GM21447 (cell line): ENCODE measurements around the gene PDE1A.

ENCODE experiments used
- ATAC-seq: cut with Tn5 transposase; IDR thresholded peaks from one replicate; pipeline ENCODE4 v1.9.1; 2021; ENCODE audit not compliant: unreplicated experiment

The PDE1A gene

DNA sequence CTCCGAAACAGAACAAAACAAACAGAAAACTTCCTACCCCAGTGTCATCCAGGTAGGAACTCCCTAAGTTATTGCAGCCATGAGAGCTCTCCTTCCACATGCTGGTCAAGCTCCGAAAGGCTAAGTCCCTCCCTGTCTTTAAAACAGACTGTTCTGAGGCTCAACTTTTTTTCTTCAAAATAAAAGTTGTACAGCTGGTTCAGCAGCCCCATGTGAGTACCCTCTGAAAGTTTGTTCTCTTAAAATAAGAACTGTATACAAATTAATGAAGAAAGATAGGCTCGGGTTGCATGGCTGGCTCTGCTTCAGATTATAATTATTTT, at the start of gene PDE1A:
PDE1A (minus strand) TSS at position 119 of the 323 bp plus-strand sequence.
- no peak for ATAC-seq

DNA sequence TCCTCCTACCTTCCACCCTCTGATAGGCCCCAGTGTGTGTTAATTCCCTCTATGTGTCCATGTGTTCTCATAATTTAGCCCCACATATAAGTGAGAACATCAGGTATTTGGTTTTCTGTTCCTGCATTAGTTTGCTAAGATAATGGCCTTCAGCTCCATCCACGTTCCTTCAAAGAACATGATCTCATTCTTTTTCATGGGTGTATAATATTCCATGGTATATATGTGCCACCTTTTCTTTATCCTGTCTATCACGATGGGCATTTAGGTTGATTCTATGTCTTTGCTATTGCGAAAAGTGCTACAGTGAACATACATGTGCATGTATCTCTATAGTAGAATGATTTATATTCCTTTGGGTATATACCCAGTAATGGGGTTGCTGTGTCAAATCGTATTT, 46.8 kb upstream of the PDE1A start:
- ATAC-seq = no peak

DNA sequence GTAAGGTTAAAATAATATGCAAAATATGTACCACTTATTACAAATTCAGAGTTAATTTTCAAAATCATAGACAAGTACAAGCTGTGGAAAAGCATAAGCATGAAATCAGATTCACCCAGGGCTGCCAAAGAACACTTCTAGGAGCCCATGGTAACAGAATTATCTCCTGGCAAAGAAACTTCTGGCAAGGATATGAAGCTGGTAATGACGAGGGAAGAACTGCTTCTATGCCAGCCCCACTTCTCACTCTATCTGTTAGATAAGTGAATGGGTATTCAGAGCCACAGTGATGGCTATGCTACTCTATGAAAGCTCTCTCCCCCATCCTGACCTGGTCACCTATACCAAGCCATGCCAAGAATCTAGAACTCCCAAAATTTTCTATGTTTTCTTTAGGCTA, 36.9 kb upstream of the PDE1A start:
- no peak for ATAC-seq

- ATAC-seq = no peak
Measured at GRCh38 chr2:182456784-182457183, 29.9 kb upstream of the PDE1A start.

DNA sequence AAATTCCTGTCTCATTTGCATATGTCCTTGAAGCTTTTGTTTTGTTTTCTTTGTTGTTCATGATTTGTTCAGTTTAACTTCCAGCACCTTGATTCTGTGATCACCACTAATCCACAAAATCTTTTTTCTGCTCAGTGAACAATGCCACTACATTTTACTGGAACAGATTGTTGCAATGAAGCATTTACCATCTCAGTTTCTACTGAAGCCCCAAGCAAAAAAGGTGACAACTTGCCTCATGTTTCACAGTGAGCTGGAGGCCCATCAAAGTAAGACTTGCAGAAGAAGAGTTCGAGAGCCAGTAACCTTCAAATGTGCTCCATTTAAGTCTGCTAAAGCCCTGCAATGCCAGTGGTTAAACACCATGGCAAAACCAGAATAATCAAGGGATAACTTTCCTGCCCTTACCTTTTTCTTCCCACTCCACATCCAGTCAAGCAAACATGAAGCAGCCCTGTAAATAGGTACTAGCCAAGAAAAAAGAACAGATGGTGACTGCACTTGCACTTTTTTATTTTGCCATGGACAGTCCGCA, 25.7 kb upstream of the PDE1A start:
- no peak for ATAC-seq

DNA sequence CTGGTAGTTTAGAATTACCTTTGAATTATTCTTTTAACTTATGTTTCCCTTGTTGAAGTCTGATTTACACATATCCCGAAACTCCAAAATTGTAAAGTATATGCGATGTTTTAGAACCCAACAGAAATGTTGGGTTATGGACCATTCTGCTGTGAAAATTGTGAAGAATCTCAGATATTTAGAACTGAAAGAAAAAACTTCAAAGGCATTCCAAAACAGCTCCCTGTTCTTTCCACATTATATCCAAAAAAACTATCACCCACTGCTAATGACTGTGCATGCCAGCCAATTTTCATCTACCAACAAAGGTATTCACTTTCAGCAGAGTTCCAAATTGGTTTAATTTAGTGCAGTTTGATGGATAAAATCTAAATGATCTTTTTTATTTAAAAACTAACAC, 21.5 kb upstream of the PDE1A start:
- ATAC-seq = no peak

GRCh38 chr2:182447863-182448262, 21.0 kb upstream of the PDE1A start:
- no peak for ATAC-seq

DNA sequence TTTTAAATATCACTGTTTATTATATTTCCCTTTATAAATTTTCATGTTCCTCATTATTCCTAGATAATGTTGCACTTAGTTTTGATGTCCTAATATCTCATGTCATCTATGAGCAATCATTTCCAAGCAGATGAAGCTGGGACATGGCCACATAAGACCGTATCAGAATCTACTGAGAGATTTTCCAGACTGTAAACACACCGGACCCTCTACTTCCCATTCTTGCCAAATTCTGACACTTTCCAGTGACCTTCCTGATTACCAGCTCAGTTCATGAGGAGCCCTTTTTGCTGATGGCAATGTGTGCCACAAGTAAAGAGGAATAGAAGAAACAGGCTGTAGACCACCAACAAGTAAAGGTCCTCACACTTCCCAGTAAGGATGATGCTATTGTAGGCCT, 20.3 kb upstream of the PDE1A start:
- ATAC-seq = no peak

DNA sequence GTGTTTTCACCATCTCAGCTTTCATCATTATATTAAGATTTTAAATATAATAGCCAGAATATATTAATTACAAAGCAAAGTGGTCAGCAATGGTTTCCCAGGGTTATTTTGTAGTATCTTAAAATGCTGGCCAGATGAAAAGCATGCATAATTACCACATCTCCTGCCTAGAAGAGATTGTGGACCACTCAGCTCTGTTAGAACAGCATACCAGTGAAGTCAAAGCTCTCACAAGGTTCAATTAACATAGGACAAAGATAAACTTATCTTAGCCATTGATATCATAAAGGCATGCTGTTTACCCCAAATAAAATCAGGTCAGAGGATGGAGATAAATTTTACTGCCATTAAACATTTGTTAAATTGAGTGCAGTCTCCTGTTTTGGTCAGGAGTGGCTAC, 19.3 kb upstream of the PDE1A start:
- ATAC-seq = no peak

DNA sequence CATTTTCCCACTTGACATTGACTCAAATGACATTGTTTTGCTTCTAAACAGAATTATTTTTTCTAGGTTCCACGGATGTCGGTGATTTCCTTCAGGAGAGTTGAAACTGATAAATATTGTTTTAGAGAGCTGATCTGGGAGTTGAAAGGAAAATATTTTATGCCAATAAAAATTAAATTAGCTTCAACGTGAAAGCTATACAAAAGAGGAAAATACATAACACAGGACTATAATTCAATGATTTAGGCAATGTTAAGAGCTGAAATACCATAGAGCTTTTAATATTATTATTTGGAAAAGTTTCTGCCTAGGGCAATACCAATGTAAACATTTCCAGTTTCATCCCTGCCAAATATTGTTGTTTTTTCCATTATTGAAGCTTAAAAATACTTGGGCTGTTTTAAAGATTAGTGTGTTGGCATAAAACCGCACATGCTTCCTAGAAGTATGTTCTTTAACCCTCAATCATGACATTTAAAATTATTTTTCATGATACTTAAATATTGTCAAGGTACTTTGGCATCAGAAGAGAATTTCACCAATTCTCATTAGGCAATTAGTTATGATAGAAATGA, 18.6 kb upstream of the PDE1A start:
- ATAC-seq = no peak

GRCh38 chr2:182444806-182445205, 18.0 kb upstream of the PDE1A start:
- no peak for ATAC-seq

DNA sequence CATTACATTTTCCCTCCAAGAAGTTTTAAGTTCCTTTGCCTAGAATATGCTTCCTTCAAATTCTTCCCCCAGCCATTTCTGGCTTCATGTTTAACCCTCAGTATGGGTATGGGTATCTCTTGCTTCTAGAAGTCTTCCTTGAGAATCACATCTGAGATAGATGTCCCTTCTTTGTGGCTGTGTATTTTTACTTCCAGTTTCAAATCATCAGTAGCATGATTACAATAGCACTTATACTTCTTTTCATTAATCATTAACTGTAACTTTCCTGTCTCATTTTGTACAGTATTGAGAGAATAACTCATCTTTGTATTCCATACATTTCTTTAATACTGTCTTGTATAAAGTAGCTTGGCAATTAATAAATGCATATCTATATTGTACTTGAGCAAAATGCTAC, 17.3 kb upstream of the PDE1A start:
- ATAC-seq = peak; percentile 53

DNA sequence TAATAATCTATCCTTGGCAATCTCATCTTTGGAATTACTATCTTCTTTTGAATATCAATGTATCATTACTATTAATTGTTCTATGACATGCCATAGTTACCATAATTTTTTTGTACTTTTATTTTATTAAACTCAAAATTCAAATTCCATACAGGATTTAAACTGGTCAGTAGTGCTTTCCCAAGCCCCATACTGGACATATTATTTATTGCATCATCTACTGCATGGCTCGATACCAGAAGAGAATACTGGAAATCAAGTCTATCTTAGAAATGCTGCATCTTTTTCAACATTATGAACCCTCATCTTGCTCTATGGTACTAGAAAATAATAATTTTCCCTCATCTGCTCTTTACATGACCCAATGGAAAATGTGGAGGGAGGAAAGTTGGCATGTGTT, 9.4 kb upstream of the PDE1A start:
- no peak for ATAC-seq

DNA sequence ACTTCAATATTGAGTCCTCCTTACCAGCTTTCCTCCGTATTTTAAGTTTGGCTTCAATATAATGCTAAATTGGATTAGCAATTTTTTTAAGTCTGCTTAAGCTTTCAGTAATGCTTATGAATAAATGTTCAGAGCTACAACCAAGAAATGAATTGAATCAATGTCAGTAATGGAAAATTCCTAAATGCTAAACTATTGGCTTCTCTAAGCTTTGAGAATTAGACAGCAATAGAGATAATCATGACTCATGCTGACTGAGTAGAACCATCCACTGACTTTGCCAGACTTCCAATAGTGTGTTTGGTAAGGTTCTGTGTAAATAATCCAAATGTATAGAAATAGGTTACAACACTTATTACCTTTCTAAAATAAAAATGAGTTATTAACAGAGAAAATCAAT, 8.9 kb upstream of the PDE1A start:
- ATAC-seq = no peak

GRCh38 chr2:182432051-182432450, 5.2 kb upstream of the PDE1A start:
- no peak for ATAC-seq

DNA sequence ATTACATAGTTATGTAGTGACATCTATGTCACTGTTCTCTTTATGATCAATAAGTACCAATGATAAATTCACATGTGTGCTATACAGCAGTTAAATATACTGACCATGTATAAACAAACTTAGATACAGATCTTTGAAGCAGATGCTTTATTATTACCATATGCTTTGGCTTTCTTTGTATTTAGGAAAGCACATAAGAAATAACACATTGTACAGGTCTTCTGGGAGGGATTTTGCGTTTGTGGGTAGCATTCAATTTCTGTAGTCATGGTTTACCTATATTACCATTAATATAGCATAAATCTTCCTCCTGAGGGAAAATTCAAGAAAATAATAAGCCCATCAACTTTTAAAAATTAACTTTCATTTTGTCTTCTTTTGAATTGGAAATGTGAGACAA, 1.6 kb upstream of the PDE1A start:
- no peak for ATAC-seq

DNA sequence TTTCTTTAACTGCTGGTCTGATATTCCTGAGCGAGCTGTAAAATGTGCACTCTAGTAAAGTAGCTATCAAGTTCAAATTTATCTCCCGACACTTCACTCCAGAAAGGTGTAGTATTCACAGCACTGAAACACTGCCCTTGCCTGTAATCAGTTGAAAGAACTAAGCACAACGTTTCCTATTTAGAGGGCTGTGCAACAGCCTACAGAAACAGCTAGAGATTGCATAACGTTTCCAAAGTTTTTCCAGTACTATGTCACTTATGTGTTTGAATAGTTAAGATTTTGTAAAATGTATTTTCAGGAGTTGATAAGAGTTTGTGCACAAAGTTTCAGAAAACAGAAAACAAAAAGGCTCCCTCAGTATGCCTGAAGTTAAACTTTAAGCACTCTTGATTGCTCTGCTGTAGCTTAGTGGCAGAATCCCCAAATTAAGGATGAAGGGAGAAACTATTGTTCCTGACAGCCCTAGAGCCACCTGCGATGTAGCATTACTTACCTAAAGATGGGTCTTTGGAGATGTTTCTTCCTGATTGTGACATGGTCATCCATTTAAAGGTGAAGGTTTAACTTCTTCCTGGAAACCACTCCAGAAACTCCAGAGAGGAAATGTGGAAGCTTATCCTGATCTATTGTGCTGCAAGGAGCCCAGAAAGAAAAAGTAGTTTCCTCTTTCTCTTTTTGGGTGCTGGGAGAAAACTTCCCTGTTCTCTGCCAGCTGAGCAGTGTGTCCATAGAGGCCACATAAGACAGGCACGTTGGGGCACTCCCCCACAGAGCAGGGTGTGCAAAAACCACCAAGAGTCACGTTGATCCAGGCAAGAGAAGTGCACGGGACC, 536 bp downstream of the PDE1A start:
- no peak for ATAC-seq

GRCh38 chr2:182422864-182423263, 4.0 kb downstream of the PDE1A start:
- no peak for ATAC-seq

DNA sequence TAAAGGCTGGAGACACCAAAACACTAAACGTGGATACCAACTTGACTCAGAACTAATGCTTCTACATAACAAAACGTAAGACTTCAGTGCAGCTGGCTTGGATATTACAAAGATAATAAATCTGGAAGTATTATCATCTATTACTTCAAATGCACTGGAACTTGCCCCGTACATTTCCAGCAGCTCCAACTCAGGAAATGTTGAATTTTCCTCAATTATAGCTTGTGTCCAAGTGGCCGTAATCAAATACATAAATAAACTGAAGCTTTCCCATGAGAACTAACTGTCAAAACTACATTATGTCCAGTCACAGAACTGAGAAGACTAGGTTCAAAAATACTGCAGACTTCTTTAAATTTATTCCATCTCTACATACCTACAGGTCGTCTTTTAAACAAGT, 6.2 kb downstream of the PDE1A start:
- no peak for ATAC-seq

- no peak for ATAC-seq
Measured at GRCh38 chr2:182416861-182417260, 10.0 kb downstream of the PDE1A start.

DNA sequence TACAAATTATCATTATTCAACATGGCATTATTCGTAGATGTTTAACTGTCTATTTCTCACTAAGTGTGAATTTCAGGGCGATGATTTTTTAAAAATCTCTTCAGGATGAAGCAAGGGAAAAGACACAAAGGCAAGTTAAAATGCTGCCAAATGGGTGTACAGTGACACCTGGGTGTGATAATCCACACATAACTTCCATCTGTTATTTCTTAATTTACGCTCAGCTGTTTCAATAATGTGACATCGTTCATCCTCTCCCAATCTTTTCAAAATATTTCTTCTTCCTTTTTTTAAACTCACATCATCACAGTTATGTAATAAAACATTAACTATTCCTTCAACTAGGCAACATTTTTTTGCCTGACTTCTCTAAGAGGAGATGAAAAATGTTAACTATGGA, 10.6 kb downstream of the PDE1A start:
- ATAC-seq = no peak

- no peak for ATAC-seq
Measured at GRCh38 chr2:182415771-182416170, 11.1 kb downstream of the PDE1A start.

GRCh38 chr2:182412858-182413257, 14.0 kb downstream of the PDE1A start:
- ATAC-seq = no peak
